NB4 (cell line): Measurements from ENCODE around the gene SNX2.
"Not testable (repeated sequence)": the region's sequence is repeated elsewhere in the genome, so short reads cannot be mapped to it uniquely, and the experiment has no call there.

Experiments
- DNase-seq: peaks from one replicate; pipeline ENCODE4 v3.0.0; 2010; ENCODE audit warnings: low read depth
- H3K4me3 ChIP-seq: one replicate; pipeline ENCODE4 v1.5.1; 2011; ENCODE audit warnings: mild to moderate bottlenecking, low read depth, low read length, moderate library complexity
- CTCF ChIP-seq: IDR thresholded peaks from one replicate; pipeline ENCODE4 v1.5.1; 2012; ENCODE audit warnings: low read depth, low read length
- MAX ChIP-seq: IDR thresholded peaks from 2 replicates; pipeline ENCODE4 v1.6.1; 2011; ENCODE audit warnings: low read depth, low read length
- MYC ChIP-seq: IDR thresholded peaks from 2 replicates; pipeline ENCODE4 v1.6.1; 2011; ENCODE audit warnings: low read depth, low read length
- POLR2A ChIP-seq: IDR thresholded peaks from 2 replicates; pipeline ENCODE4 v1.6.1; 2011; ENCODE audit warnings: mild to moderate bottlenecking; ENCODE audit not compliant: insufficient read length; ENCODE audit errors: extremely low read depth

The SNX2 gene

GRCh38 chr5:122845229-122846050 is 70.6 kb downstream of the SNX2 start, which contains the start of gene SNX24:
Gene SNX24, plus strand, starts transcription at chr5:122845613. Its CDS starts 21 bp downstream, at chr5:122845634.
- no peak for TF ChIP-seq CTCF
- no peak for TF ChIP-seq MAX
- 0 out of 2 replicates have a peak, but pooled peaks have one; percentile 27 for TF ChIP-seq MYC
- peak; percentile 11 for TF ChIP-seq POLR2A
- peak within 1 kb of the TSS; percentile 69 for H3K4me3 ChIP-seq
- DNase-seq: peak; percentile 75

GRCh38 chr5:122846051-122846550 is 71.2 kb downstream of the SNX2 start:
- no peak overlapping the region for H3K4me3 ChIP-seq
- TF ChIP-seq POLR2A (no peak), MYC (no peak), CTCF (no peak), MAX (no peak)
- peak; percentile 4 for DNase-seq

- no peak for TF ChIP-seq CTCF
- no peak for TF ChIP-seq MAX
- TF ChIP-seq POLR2A: no peak
- TF ChIP-seq MYC: no peak
- no peak overlapping the region for H3K4me3 ChIP-seq
- no peak for DNase-seq
Measured at GRCh38 chr5:122847687-122848081, 72.8 kb downstream of the SNX2 start.

GRCh38 chr5:122849771-122850170 is 74.9 kb downstream of the SNX2 start:
- no peak for DNase-seq
- TF ChIP-seq CTCF (no peak), MAX (no peak), MYC (no peak), POLR2A (no peak)
- H3K4me3 ChIP-seq: no peak overlapping the region

GRCh38 chr5:122857538-122857937 is 82.7 kb downstream of the SNX2 start:
- not testable (repeated sequence) for DNase-seq

GRCh38 chr5:122858451-122858850 is 83.6 kb downstream of the SNX2 start:
- TF ChIP-seq MYC: no peak
- TF ChIP-seq CTCF: no peak
- TF ChIP-seq POLR2A: no peak
- no peak for TF ChIP-seq MAX

More at GRCh38 chr5:122857538-122857937, 82.7 kb downstream of the SNX2 start:
- not testable (repeated sequence) for H3K4me3 ChIP-seq

More at GRCh38 chr5:122858451-122858850, 83.6 kb downstream of the SNX2 start:
- no peak for DNase-seq
- H3K4me3 ChIP-seq: no peak overlapping the region
